VCaP (cell line): ENCODE measurements around the gene SLC24A3.

Experiments used
- H3K27ac ChIP-seq: fragments of 450-650 bp; 2 replicates; pipeline ENCODE4 v1.5.1; 2017
- CTCF ChIP-seq: fragments of 450-650 bp; conservative IDR thresholded peaks from 2 replicates; pipeline ENCODE4 v1.5.1; 2017; ENCODE audit warnings: mild to moderate bottlenecking, moderate library complexity

Gene SLC24A3

GRCh38 chr20:19310541-19310940 lies 98.1 kb downstream of the SLC24A3 start:
- TF ChIP-seq CTCF = no peak
- no peak overlapping the region for H3K27ac ChIP-seq

- TF ChIP-seq CTCF = no peak
- H3K27ac ChIP-seq = no peak overlapping the region
These were observed 101.1 kb downstream of the SLC24A3 start for GRCh38 chr20:19313342-19314069.

DNA sequence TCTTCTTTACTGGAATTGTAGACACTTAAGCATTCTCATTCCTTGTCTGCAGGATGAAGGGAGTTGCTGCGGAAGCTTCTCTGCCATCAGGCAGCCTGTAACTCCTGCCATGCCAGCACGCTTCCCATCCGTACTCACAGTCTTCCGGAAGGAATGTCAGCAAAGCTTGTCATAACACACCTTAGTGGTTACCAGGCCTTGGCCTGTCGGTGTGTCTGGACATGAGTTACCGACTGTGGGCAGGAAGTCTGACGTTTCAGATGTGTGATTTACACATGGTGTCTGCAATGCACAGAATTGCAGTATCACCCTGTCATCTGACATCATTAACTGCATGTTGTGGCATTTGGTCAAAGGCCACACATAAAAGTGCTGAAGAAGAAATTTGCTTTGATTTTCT lies 102.2 kb downstream of the SLC24A3 start:
- no peak for TF ChIP-seq CTCF
- no peak overlapping the region for H3K27ac ChIP-seq

- H3K27ac ChIP-seq = no peak overlapping the region
- no peak for TF ChIP-seq CTCF
These were observed 105.0 kb downstream of the SLC24A3 start for GRCh38 chr20:19317237-19318069.

DNA sequence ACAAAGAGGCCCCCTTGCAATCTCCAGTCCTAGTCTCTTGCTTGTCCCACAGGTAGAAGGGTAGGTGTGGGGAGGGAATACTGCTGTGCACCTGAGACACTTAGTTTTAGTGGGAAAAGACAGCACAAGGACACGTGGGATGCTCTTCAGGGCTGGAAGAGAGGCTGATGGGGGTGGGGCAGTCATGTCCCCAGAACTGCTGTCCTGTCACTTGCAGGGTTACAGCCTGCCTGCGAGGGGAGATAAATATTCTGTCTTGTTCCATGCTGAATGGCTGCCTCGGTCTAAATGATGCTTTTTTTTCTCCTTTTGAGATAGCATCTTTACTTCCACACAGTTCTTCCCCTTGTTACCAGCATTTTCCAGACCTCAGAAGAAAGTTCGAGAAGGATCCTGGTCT lies 106.2 kb downstream of the SLC24A3 start:
- no peak overlapping the region for H3K27ac ChIP-seq

DNA sequence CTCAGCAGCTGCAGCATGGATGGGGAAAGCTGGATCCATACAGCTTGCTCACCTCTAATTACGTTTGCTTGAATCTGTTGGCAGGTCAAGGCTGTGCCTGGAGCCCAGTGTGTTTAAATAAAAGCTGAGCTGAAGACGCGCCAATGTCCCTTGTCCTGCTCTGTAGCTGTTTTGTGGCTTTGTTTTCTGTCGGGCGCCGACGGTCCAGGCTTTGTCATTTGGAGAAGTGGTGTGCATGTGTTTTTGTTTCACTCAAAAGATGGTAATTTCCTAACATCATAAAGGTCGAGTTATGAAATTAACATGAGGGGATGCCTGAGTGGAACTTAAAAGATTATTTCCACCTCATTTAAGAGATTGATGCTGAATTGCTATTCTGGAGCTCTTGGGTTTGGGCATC lies 107.6 kb downstream of the SLC24A3 start:
- H3K27ac ChIP-seq = no peak overlapping the region
- TF ChIP-seq CTCF = no peak

More for the DNA sequence above, 106.2 kb downstream of the SLC24A3 start:
- no peak for TF ChIP-seq CTCF

- no peak overlapping the region for H3K27ac ChIP-seq
- no peak for TF ChIP-seq CTCF
These were observed 108.7 kb downstream of the SLC24A3 start for GRCh38 chr20:19321176-19321575.
